SJCRH30 (cell line): ENCODE data around the gene UQCC3. TPM values are rescaled to one million over a fixed set of nuclear protein-coding genes. Genes with fewer than 3 reads are reported as not detected.

Experiments
- DNase-seq, 2 experiments: peaks; one replicate each; pipeline ENCODE4 v3.0.0-alpha.2; 2015 to 2020
- H3K27ac ChIP-seq: fragments of 250-450 bp; sonication (Bioruptor Pico); 2 replicates; pipeline ENCODE4 v1.5.1; 2020; ENCODE audit warnings: mild to moderate bottlenecking, moderate library complexity
- H3K27me3 ChIP-seq: fragments of 250-450 bp; sonication (Bioruptor Pico); 2 replicates; pipeline ENCODE4 v1.5.1; 2020; ENCODE audit warnings: mild to moderate bottlenecking, moderate library complexity
- H3K36me3 ChIP-seq: fragments of 250-450 bp; sonication (Bioruptor Pico); 2 replicates; pipeline ENCODE4 v1.5.1; 2020; ENCODE audit warnings: mild to moderate bottlenecking, moderate library complexity
- H3K4me1 ChIP-seq: fragments of 250-450 bp; sonication (Bioruptor Pico); 2 replicates; pipeline ENCODE4 v1.5.1; 2020; ENCODE audit warnings: mild to moderate bottlenecking, moderate library complexity
- H3K4me3 ChIP-seq: fragments of 250-450 bp; sonication (Bioruptor Pico); 2 replicates; pipeline ENCODE4 v1.5.1; 2020; ENCODE audit warnings: mild to moderate bottlenecking, moderate library complexity
- H3K9me3 ChIP-seq: fragments of 250-450 bp; sonication (Bioruptor Pico); replicated peaks from 2 replicates; pipeline ENCODE4 v1.5.1; 2020; ENCODE audit warnings: mild to moderate bottlenecking, moderate library complexity
- total RNA-seq: library from RNA; depleted of rRNA; stranded (reverse); fragments of >200 nt; shearing (Covaris generic); gene quantifications from 2 replicates; pipeline ENCODE4 v1.2.3, GENCODE V29; 2014

UQCC3 gene
- total RNA-seq, 1 experiment from 2014 or later = 11.5 TPM

- no peaks in the 10 kb centered on the region for H3K9me3 ChIP-seq
- peak overlapping the region; percentile 64 for H3K4me3 ChIP-seq
- DNase-seq = peak; percentile 95
- H3K27ac ChIP-seq = peak overlapping the region; percentile 78
- H3K36me3 ChIP-seq = peaks cover 17% of the 10 kb centered on the region
- H3K27me3 ChIP-seq = no peaks in the 10 kb centered on the region
- H3K4me1 ChIP-seq = peaks cover 11% of the 10 kb centered on the region
Measured at GRCh38 chr11:62705880-62706849, 34.7 kb downstream of the UQCC3 start.

GRCh38 chr11:62706850-62707247 lies 35.4 kb downstream of the UQCC3 start:
- H3K9me3 ChIP-seq = no peaks in the 10 kb centered on the region
- DNase-seq = no peak
- peak overlapping the region; percentile 78 for H3K27ac ChIP-seq
- H3K4me1 ChIP-seq = peaks cover 11% of the 10 kb centered on the region
- H3K27me3 ChIP-seq = no peaks in the 10 kb centered on the region
- peak overlapping the region; percentile 64 for H3K4me3 ChIP-seq
- peaks cover 20% of the 10 kb centered on the region for H3K36me3 ChIP-seq

GRCh38 chr11:62707277-62707861 lies 35.9 kb downstream of the UQCC3 start, which contains the start of the genes BSCL2 and GNG3:
BSCL2 (minus strand) TSS chr11:62707424; CDS start chr11:62707195, 229 bp downstream.
GNG3 (plus strand) TSS chr11:62707676; CDS start chr11:62708296, 620 bp downstream.
- Histone ChIP-seq H3K9me3 (no peaks in the 10 kb centered on the region), H3K27me3 (no peaks in the 10 kb centered on the region), H3K4me1 (peaks cover 11% of the 10 kb centered on the region), H3K4me3 (peak within 1 kb of the TSS; percentile 64), H3K36me3 (peaks cover 25% of the 10 kb centered on the region), H3K27ac (peak within 1 kb of the TSS; percentile 78)
- DNase-seq = peak; percentile 54 to 57

- peaks cover 36% of the 10 kb centered on the region for H3K36me3 ChIP-seq
- no peaks in the 10 kb centered on the region for H3K27me3 ChIP-seq
- H3K9me3 ChIP-seq = no peaks in the 10 kb centered on the region
- peaks cover 11% of the 10 kb centered on the region for H3K4me1 ChIP-seq
- peak overlapping the region; percentile 55; the same call in 1 of the 2 replicates for H3K4me3 ChIP-seq
- DNase-seq = no peak
- no peak overlapping the region for H3K27ac ChIP-seq
Measured at GRCh38 chr11:62708392-62708791, 36.9 kb downstream of the UQCC3 start.

GRCh38 chr11:62708793-62709192 lies 37.3 kb downstream of the UQCC3 start:
- H3K9me3 ChIP-seq = no peaks in the 10 kb centered on the region
- peaks cover 11% of the 10 kb centered on the region for H3K4me1 ChIP-seq
- peaks cover 40% of the 10 kb centered on the region for H3K36me3 ChIP-seq
- peak overlapping the region; percentile 79 for H3K27ac ChIP-seq
- DNase-seq = no peak
- peak overlapping the region; percentile 55 for H3K4me3 ChIP-seq
- no peaks in the 10 kb centered on the region for H3K27me3 ChIP-seq

GRCh38 chr11:62709247-62710000 lies 38.0 kb downstream of the UQCC3 start:
- H3K36me3 ChIP-seq = peaks cover 43% of the 10 kb centered on the region
- H3K4me1 ChIP-seq = peaks cover 11% of the 10 kb centered on the region
- no peaks in the 10 kb centered on the region for H3K9me3 ChIP-seq
- H3K4me3 ChIP-seq = peak overlapping the region; percentile 55
- peak; percentile 90 to 93 for DNase-seq
- no peaks in the 10 kb centered on the region for H3K27me3 ChIP-seq
- peak overlapping the region; percentile 79 for H3K27ac ChIP-seq

GRCh38 chr11:62710001-62710345 lies 38.5 kb downstream of the UQCC3 start:
- Histone ChIP-seq H3K27ac (peak overlapping the region; percentile 79), H3K4me3 (peak overlapping the region; percentile 55), H3K9me3 (no peaks in the 10 kb centered on the region), H3K27me3 (no peaks in the 10 kb centered on the region), H3K36me3 (peaks cover 47% of the 10 kb centered on the region), H3K4me1 (peaks cover 11% of the 10 kb centered on the region)
- DNase-seq = peak; percentile 14 to 25

- Histone ChIP-seq H3K4me1 (peaks cover 4% of the 10 kb centered on the region), H3K27me3 (no peaks in the 10 kb centered on the region), H3K4me3 (no peak overlapping the region), H3K36me3 (peaks cover 69% of the 10 kb centered on the region), H3K9me3 (no peaks in the 10 kb centered on the region), H3K27ac (no peak overlapping the region)
- DNase-seq = no peak
Measured at GRCh38 chr11:62712276-62712812, 40.9 kb downstream of the UQCC3 start.

GRCh38 chr11:62712861-62713260 lies 41.4 kb downstream of the UQCC3 start:
- Histone ChIP-seq H3K27me3 (no peaks in the 10 kb centered on the region), H3K4me1 (peaks cover 4% of the 10 kb centered on the region; the same call in 1 of the 2 replicates), H3K27ac (no peak overlapping the region), H3K4me3 (no peak overlapping the region), H3K9me3 (no peaks in the 10 kb centered on the region), H3K36me3 (peaks cover 75% of the 10 kb centered on the region)
- no peak for DNase-seq

GRCh38 chr11:62713343-62713742 lies 41.9 kb downstream of the UQCC3 start:
- DNase-seq = no peak
- Histone ChIP-seq H3K27me3 (no peaks in the 10 kb centered on the region), H3K9me3 (no peaks in the 10 kb centered on the region), H3K27ac (no peak overlapping the region), H3K36me3 (peaks cover 79% of the 10 kb centered on the region), H3K4me3 (no peak overlapping the region), H3K4me1 (peaks cover 4% of the 10 kb centered on the region; the same call in 1 of the 2 replicates)

GRCh38 chr11:62715150-62716130 lies 44.0 kb downstream of the UQCC3 start:
- Histone ChIP-seq H3K36me3 (peaks cover 89% of the 10 kb centered on the region), H3K27ac (no peak overlapping the region), H3K9me3 (no peaks in the 10 kb centered on the region), H3K4me3 (no peak overlapping the region), H3K27me3 (no peaks in the 10 kb centered on the region), H3K4me1 (no peaks in the 10 kb centered on the region)
- no peak for DNase-seq

GRCh38 chr11:62716206-62716605 lies 44.7 kb downstream of the UQCC3 start:
- no peak overlapping the region for H3K27ac ChIP-seq
- H3K27me3 ChIP-seq = no peaks in the 10 kb centered on the region
- no peaks in the 10 kb centered on the region for H3K9me3 ChIP-seq
- no peak overlapping the region for H3K4me3 ChIP-seq
- peaks cover 87% of the 10 kb centered on the region for H3K36me3 ChIP-seq
- no peaks in the 10 kb centered on the region for H3K4me1 ChIP-seq
- no peak for DNase-seq

- Histone ChIP-seq H3K4me1 (no peaks in the 10 kb centered on the region), H3K36me3 (peaks cover 87% of the 10 kb centered on the region), H3K9me3 (no peaks in the 10 kb centered on the region), H3K4me3 (no peak overlapping the region), H3K27ac (no peak overlapping the region), H3K27me3 (no peaks in the 10 kb centered on the region)
- DNase-seq = no peak
Measured at GRCh38 chr11:62716816-62717215, 45.3 kb downstream of the UQCC3 start.
